Skeletal muscle tissue (tissue), 4 donors: ENCODE data around the gene SLC40A1. TPM values are rescaled to one million over a fixed set of nuclear protein-coding genes. Genes with fewer than 3 reads are reported as not detected.

Source experiments
- H3K27ac ChIP-seq: one replicate; pipeline ENCODE4 v1.7.0; 2013; ENCODE audit warnings: mild to moderate bottlenecking, low read depth, low read length, inconsistent platforms
- H3K27me3 ChIP-seq, 3 donors: one replicate each; pipeline ENCODE4 v1.7.0; 2013; ENCODE audit warnings: low read length in 3 of 3; ENCODE audit not compliant: control insufficient read depth in 3 of 3, insufficient read depth in 3 of 3
- H3K36me3 ChIP-seq, 3 donors: one replicate each; pipeline ENCODE4 v1.7.0; 2013; ENCODE audit warnings: low read length in 3 of 3; ENCODE audit not compliant: control insufficient read depth in 3 of 3, insufficient read depth in 3 of 3
- H3K4me1 ChIP-seq, 3 donors: one replicate each; pipeline ENCODE4 v1.7.0; 2013; ENCODE audit warnings: low read length in 3 of 3, mild to moderate bottlenecking in 3 of 3; ENCODE audit not compliant: control insufficient read depth in 3 of 3, insufficient read depth in 3 of 3
- H3K4me3 ChIP-seq, 3 donors: one replicate each; pipeline ENCODE4 v1.7.0; 2013; ENCODE audit warnings: low read length in 3 of 3
- H3K9ac ChIP-seq, 3 donors: one replicate each; pipeline ENCODE4 v1.7.0; 2013; ENCODE audit warnings: low read length in 3 of 3, mild to moderate bottlenecking in 3 of 3, moderate library complexity in 2 of 3, low read depth in 1 of 3
- H3K9me3 ChIP-seq, 3 donors: one replicate each; pipeline ENCODE4 v1.7.0; 2013; ENCODE audit warnings: low read length in 3 of 3; ENCODE audit not compliant: control insufficient read depth in 3 of 3
- total RNA-seq: library from RNA; depleted of rRNA; stranded (reverse); fragments of >200 nt; gene quantifications from one replicate; pipeline ENCODE4 v1.2.3, GENCODE V29; 2014
- donor health status: Osteomylitis.

Gene SLC40A1
- total RNA-seq, 1 donor from 2014 or later = 97.6 TPM

GRCh38 chr2:189582809-189583192, 2.2 kb upstream of the SLC40A1 start:
- H3K27ac ChIP-seq = no peak overlapping the region
- peaks cover 14 to 16% (median 15%) of the 10 kb centered on the region in 3 donors for H3K4me1 ChIP-seq
- H3K27me3 ChIP-seq = no peaks in the 10 kb centered on the region
- H3K36me3 ChIP-seq = no peaks in the 10 kb centered on the region
- H3K9me3 ChIP-seq = no peaks in the 10 kb centered on the region
- H3K9ac ChIP-seq = no peak overlapping the region
- H3K4me3 ChIP-seq = no peak overlapping the region

- Histone ChIP-seq H3K27me3 (no peaks in the 10 kb centered on the region), H3K9ac (no peak overlapping the region), H3K9me3 (no peaks in the 10 kb centered on the region), H3K27ac (no peak overlapping the region), H3K4me3 (peak overlapping the region in 1 of 3 donors; percentile 78), H3K36me3 (no peaks in the 10 kb centered on the region), H3K4me1 (peaks cover 17 to 18% (median 17%) of the 10 kb centered on the region in 3 donors)
Measured at GRCh38 chr2:189582140-189582808, 1.7 kb upstream of the SLC40A1 start.

- no peaks in the 10 kb centered on the region for H3K9me3 ChIP-seq
- peaks cover 21 to 23% (median 23%) of the 10 kb centered on the region in 3 donors for H3K4me1 ChIP-seq
- H3K27me3 ChIP-seq = no peaks in the 10 kb centered on the region
- peaks cover 0 to 2% (median 0%) of the 10 kb centered on the region in 3 donors for H3K36me3 ChIP-seq
- H3K4me3 ChIP-seq = peak overlapping the region; percentile 68 to 79 (median 78)
- peak overlapping the region; percentile 84 for H3K27ac ChIP-seq
- H3K9ac ChIP-seq = peak overlapping the region; percentile 84 to 91 (median 84)
Measured at GRCh38 chr2:189581354-189582139, 961 bp upstream of the SLC40A1 start.

GRCh38 chr2:189580241-189580651, 340 bp downstream of the SLC40A1 start:
- peaks cover 0 to 2% (median 0%) of the 10 kb centered on the region in 3 donors for H3K36me3 ChIP-seq
- H3K4me3 ChIP-seq = peak overlapping the region; percentile 76 to 93 (median 90)
- peak overlapping the region; percentile 73 to 91 (median 84) for H3K9ac ChIP-seq
- H3K27me3 ChIP-seq = no peaks in the 10 kb centered on the region
- peaks cover 25 to 31% (median 26%) of the 10 kb centered on the region in 3 donors for H3K4me1 ChIP-seq
- H3K27ac ChIP-seq = peak overlapping the region; percentile 84
- H3K9me3 ChIP-seq = no peaks in the 10 kb centered on the region

- no peaks in the 10 kb centered on the region for H3K9me3 ChIP-seq
- H3K4me3 ChIP-seq = peak overlapping the region; percentile 76 to 93 (median 90)
- peak overlapping the region; percentile 84 for H3K27ac ChIP-seq
- H3K36me3 ChIP-seq = peaks cover 0 to 5% (median 2%) of the 10 kb centered on the region in 3 donors
- no peaks in the 10 kb centered on the region for H3K27me3 ChIP-seq
- peaks cover 30 to 35% (median 32%) of the 10 kb centered on the region in 3 donors for H3K4me1 ChIP-seq
- peak overlapping the region; percentile 73 to 91 (median 84) for H3K9ac ChIP-seq
Measured at GRCh38 chr2:189579585-189580186, 900 bp downstream of the SLC40A1 start.

- Histone ChIP-seq H3K27me3 (no peaks in the 10 kb centered on the region), H3K36me3 (peaks cover 0 to 11% (median 11%) of the 10 kb centered on the region in 3 donors), H3K4me1 (peaks cover 30 to 37% (median 36%) of the 10 kb centered on the region in 3 donors), H3K9me3 (no peaks in the 10 kb centered on the region), H3K9ac (peak overlapping the region in 1 of 3 donors; percentile 28), H3K27ac (peak overlapping the region; percentile 84), H3K4me3 (peak overlapping the region; percentile 41 to 93 (median 90))
Measured at GRCh38 chr2:189578272-189578950, 2.2 kb downstream of the SLC40A1 start.

- Histone ChIP-seq H3K9me3 (no peaks in the 10 kb centered on the region), H3K27me3 (no peaks in the 10 kb centered on the region), H3K9ac (no peak overlapping the region), H3K4me3 (peak overlapping the region; percentile 11 to 93 (median 23)), H3K4me1 (peaks cover 30 to 39% (median 36%) of the 10 kb centered on the region in 3 donors), H3K27ac (peak overlapping the region; percentile 4), H3K36me3 (peaks cover 7 to 23% (median 22%) of the 10 kb centered on the region in 3 donors)
Measured at GRCh38 chr2:189577121-189577520, 3.5 kb downstream of the SLC40A1 start.

GRCh38 chr2:189576396-189576795, 4.2 kb downstream of the SLC40A1 start:
- H3K9ac ChIP-seq = no peak overlapping the region
- H3K27me3 ChIP-seq = no peaks in the 10 kb centered on the region
- peaks cover 9 to 30% (median 29%) of the 10 kb centered on the region in 3 donors for H3K36me3 ChIP-seq
- H3K4me3 ChIP-seq = peak overlapping the region in 2 of 3 donors; percentile 11 to 21
- H3K27ac ChIP-seq = no peak overlapping the region
- H3K4me1 ChIP-seq = peaks cover 24 to 34% (median 31%) of the 10 kb centered on the region in 3 donors
- no peaks in the 10 kb centered on the region for H3K9me3 ChIP-seq

GRCh38 chr2:189574793-189575475, 5.7 kb downstream of the SLC40A1 start:
- Histone ChIP-seq H3K27me3 (no peaks in the 10 kb centered on the region), H3K9ac (no peak overlapping the region), H3K4me3 (peak overlapping the region in 1 of 3 donors; percentile 16), H3K36me3 (peaks cover 12 to 40% (median 37%) of the 10 kb centered on the region in 3 donors), H3K27ac (peak overlapping the region; percentile 2), H3K9me3 (no peaks in the 10 kb centered on the region), H3K4me1 (peaks cover 23 to 37% (median 32%) of the 10 kb centered on the region in 3 donors)
